HepG2 (cell line): ENCODE results near the gene SGSM1.

ENCODE experiments used
- CTCF ChIP-seq: sonication (generic); formaldehyde crosslinking; IDR thresholded peaks from 2 replicates; pipeline ENCODE4 v1.5.0; 2020; ENCODE audit warnings: mild to moderate bottlenecking, missing genetic modification reagents, moderate library complexity
- POLR2A ChIP-seq, 2 experiments: IDR thresholded peaks; 2 replicates each; pipeline ENCODE4 v1.6.1; 2011; ENCODE audit warnings: low read depth in 2 of 2, low read length in 2 of 2, mild to moderate bottlenecking in 1 of 2, moderate library complexity in 1 of 2; ENCODE audit not compliant: insufficient read depth in 1 of 2
- POLR2AphosphoS5 ChIP-seq: IDR thresholded peaks from 2 replicates; pipeline ENCODE4 v1.6.1; 2012; ENCODE audit warnings: low read depth, low read length
- ZFP91 ChIP-seq: sonication (generic); formaldehyde crosslinking; IDR thresholded peaks from 2 replicates; pipeline ENCODE4 v1.9.0; 2022; ENCODE audit warnings: missing genetic modification reagents, mild to moderate bottlenecking, borderline replicate concordance
- TF ChIP-seq, protein P1 (sequence below): sonication (generic); formaldehyde crosslinking; IDR thresholded peaks from 2 replicates; pipeline ENCODE4 v1.8.1; 2022; ENCODE audit warnings: mild to moderate bottlenecking, missing genetic modification reagents
- TF ChIP-seq, protein P2 (sequence below): sonication (generic); formaldehyde crosslinking; IDR thresholded peaks from 2 replicates; pipeline ENCODE4 v1.4.0; 2020; ENCODE audit warnings: missing genetic modification reagents, mild to moderate bottlenecking, borderline replicate concordance

DNA sequence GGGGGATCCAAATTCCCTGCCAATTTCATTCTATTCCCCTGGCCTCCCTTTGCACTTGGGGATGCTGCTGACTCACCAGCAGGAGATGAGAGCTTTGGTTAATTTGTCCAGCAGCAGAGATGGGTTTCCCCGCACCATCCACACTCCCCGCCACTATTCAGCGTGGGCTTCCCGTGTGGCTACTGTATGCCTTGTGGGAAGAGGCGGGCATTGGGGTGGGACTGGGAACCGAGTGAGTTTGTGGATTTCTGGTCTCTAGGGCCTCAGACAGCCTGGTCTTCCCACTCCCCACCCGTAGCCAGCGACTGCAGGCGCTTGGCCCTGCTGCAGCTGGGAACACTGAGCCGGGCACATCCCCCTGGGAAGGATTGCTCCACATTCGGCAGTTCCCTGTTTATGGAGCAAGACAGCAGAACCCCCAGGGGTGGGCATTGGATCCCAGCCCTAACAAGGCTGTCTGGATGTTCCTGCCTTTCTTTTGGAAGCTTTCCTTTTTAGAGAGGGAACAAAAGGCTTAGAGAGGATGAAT is 169.9 kb downstream of the SGSM1 start:
- TF ChIP-seq POLR2AphosphoS5 (no peak), ZFP91 (CRISPR knock-in tag) (no peak), POLR2A (IDR thresholded peaks at IDR 0.05; ENCODE audit: insufficient read depth in 1 of 2, low read depth in 2 of 2, low read length in 2 of 2) (no peak), CTCF (no peak)
- TF ChIP-seq, protein P1, sequence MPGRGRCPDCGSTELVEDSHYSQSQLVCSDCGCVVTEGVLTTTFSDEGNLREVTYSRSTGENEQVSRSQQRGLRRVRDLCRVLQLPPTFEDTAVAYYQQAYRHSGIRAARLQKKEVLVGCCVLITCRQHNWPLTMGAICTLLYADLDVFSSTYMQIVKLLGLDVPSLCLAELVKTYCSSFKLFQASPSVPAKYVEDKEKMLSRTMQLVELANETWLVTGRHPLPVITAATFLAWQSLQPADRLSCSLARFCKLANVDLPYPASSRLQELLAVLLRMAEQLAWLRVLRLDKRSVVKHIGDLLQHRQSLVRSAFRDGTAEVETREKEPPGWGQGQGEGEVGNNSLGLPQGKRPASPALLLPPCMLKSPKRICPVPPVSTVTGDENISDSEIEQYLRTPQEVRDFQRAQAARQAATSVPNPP (CRISPR knock-in tag) = no peak
- TF ChIP-seq, protein P2, sequence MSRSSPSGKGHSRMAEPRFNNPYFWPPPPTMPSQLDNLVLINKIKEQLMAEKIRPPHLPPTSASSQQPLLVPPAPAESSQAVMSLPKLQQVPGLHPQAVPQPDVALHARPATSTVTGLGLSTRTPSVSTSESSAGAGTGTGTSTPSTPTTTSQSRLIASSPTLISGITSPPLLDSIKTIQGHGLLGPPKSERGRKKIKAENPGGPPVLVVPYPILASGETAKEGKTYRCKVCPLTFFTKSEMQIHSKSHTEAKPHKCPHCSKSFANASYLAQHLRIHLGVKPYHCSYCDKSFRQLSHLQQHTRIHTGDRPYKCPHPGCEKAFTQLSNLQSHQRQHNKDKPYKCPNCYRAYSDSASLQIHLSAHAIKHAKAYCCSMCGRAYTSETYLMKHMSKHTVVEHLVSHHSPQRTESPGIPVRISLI (CRISPR knock-in tag) = no peak
